ENCODE measurements around the gene SCNM1.
"Not testable (repeated sequence)": the region's sequence is repeated elsewhere in the genome, so short reads cannot be mapped to it uniquely, and the experiment has no call there.

The SCNM1 gene

GRCh38 chr1:151193304-151193703, 27.4 kb downstream of the SCNM1 start:
- DNase-seq (ENCODE audit: low spot score), result no peak

GRCh38 chr1:151193856-151194255, 27.9 kb downstream of the SCNM1 start:
- DNase-seq (ENCODE audit: low spot score), result no peak

- DNase-seq (ENCODE audit: low spot score), result not testable (repeated sequence)
Observed at GRCh38 chr1:151194894-151195594, 29.1 kb downstream of the SCNM1 start.

- DNase-seq (ENCODE audit: low spot score), result peak; percentile 78
Observed at GRCh38 chr1:151196292-151196800, 30.4 kb downstream of the SCNM1 start.

- DNase-seq (ENCODE audit: low spot score), result no peak
Observed at GRCh38 chr1:151197863-151198253, 31.9 kb downstream of the SCNM1 start.

GRCh38 chr1:151198254-151199127, 32.5 kb downstream of the SCNM1 start, which contains the start of gene PIP5K1A:
PIP5K1A (plus strand) TSS chr1:151198552; CDS start chr1:151198997, 445 bp downstream.
- peak; percentile 98 for DNase-seq (ENCODE audit: low spot score)

GRCh38 chr1:151199873-151200581, 34.1 kb downstream of the SCNM1 start:
- DNase-seq (ENCODE audit: low spot score), result no peak

- DNase-seq (ENCODE audit: low spot score), result not testable (repeated sequence)
Observed at GRCh38 chr1:151205381-151205965, 39.5 kb downstream of the SCNM1 start.

- no peak for DNase-seq (ENCODE audit: low spot score)
Observed at GRCh38 chr1:151210830-151211229, 44.9 kb downstream of the SCNM1 start.

- DNase-seq (ENCODE audit: low spot score), result no peak
Observed at GRCh38 chr1:151211972-151212705, 46.2 kb downstream of the SCNM1 start.

- DNase-seq (ENCODE audit: low spot score), result no peak
Observed at GRCh38 chr1:151213560-151213959, 47.6 kb downstream of the SCNM1 start.

Data from globus pallidus (tissue), 1 donor.